Upper lobe of left lung (tissue), 4 donors: Measurements from ENCODE around the gene ENTPD5.

ENCODE experiments used
- CTCF ChIP-seq, 6 experiments: fragments of 450-650 bp in 4 of 6; fragments of 200-600 bp in 2 of 6; sonication (generic) in 2 of 6; IDR thresholded peaks; one replicate each; pipeline ENCODE4 v1.5.1; 2016 to 2019; ENCODE audit warnings: antibody characterized with exemption in 6 of 6
- POLR2A ChIP-seq, 4 donors: fragments of 450-650 bp; IDR thresholded peaks; one replicate each; pipeline ENCODE4 v1.5.1; 2016 to 2017; ENCODE audit warnings: antibody characterized with exemption in 4 of 4, mild to moderate bottlenecking in 2 of 4
- POLR2AphosphoS5 ChIP-seq, 2 donors: sonication (generic); formaldehyde crosslinking; IDR thresholded peaks; one replicate each; pipeline ENCODE4 v1.5.1; 2017; ENCODE audit warnings: antibody characterized with exemption in 2 of 2

- TF ChIP-seq POLR2A (IDR thresholded peaks at IDR 0.05) (no peak), CTCF (IDR thresholded peaks at IDR 0.05) (no peak), POLR2AphosphoS5 (IDR thresholded peaks at IDR 0.05) (no peak)
Measured at GRCh38 chr14:73997944-73998447, 21.1 kb downstream of the ENTPD5 start.
